ENCODE results near the gene ABCG8.

- TF ChIP-seq CTCF (conservative IDR thresholded peaks at IDR 0.05; ENCODE audit: low read length) (no peak), EZH2phosphoT487 (IDR thresholded peaks at IDR 0.05; ENCODE audit: borderline replicate concordance) (no peak)
These were observed 2.2 kb downstream of the ABCG8 start for GRCh38 chr2:43840965-43841364.

Data from Loucy (cell line).